GM19023 (cell line): Measurements from ENCODE around the gene NEU2.
A peak's percentile ranks its signal among the peaks of the same experiment; 100 is the strongest.

Experiments
- ATAC-seq: cut with Tn5 transposase; IDR thresholded peaks from one replicate; pipeline ENCODE4 v1.9.1; 2021; ENCODE audit warnings: mild to moderate bottlenecking, moderate library complexity; ENCODE audit not compliant: unreplicated experiment

The NEU2 gene

GRCh38 chr2:233075141-233075965 is 42.9 kb downstream of the NEU2 start:
- peak; percentile 28 for ATAC-seq

- peak; percentile 61 for ATAC-seq
Measured at GRCh38 chr2:233075966-233076339, 43.5 kb downstream of the NEU2 start.

- ATAC-seq: no peak
Measured at GRCh38 chr2:233076749-233077148, 44.3 kb downstream of the NEU2 start.

- ATAC-seq: peak; percentile 29
Measured at GRCh38 chr2:233079473-233079877, 47.0 kb downstream of the NEU2 start.

GRCh38 chr2:233079953-233080835 is 47.7 kb downstream of the NEU2 start:
- no peak for ATAC-seq

GRCh38 chr2:233080836-233081229 is 48.4 kb downstream of the NEU2 start:
- no peak for ATAC-seq

- no peak for ATAC-seq
Measured at GRCh38 chr2:233081232-233081730, 48.8 kb downstream of the NEU2 start.

GRCh38 chr2:233081731-233082221 is 49.3 kb downstream of the NEU2 start:
- ATAC-seq: peak; percentile 1

GRCh38 chr2:233082222-233082930 is 49.9 kb downstream of the NEU2 start:
- ATAC-seq: peak; percentile 45

GRCh38 chr2:233082931-233083755 is 50.7 kb downstream of the NEU2 start:
- no peak for ATAC-seq

- ATAC-seq: no peak
Measured at GRCh38 chr2:233083782-233084181, 51.3 kb downstream of the NEU2 start.

GRCh38 chr2:233084488-233084887 is 52.0 kb downstream of the NEU2 start:
- no peak for ATAC-seq
